Astrocyte (in vitro differentiated cells and primary cell): ENCODE data around the gene FGGY.

Source experiments
- CTCF ChIP-seq: IDR thresholded peaks from 2 replicates; pipeline ENCODE4 v1.5.1; 2011; ENCODE audit warnings: low read depth, mild to moderate bottlenecking, inconsistent platforms, low read length, moderate library complexity; ENCODE audit not compliant: insufficient read depth
- EZH2 ChIP-seq: IDR thresholded peaks from 2 replicates; pipeline ENCODE4 v1.6.1; 2012; ENCODE audit warnings: mild to moderate bottlenecking, low read length, inconsistent platforms; ENCODE audit not compliant: insufficient read depth

GRCh38 chr1:59597420-59598119 is 300.7 kb downstream of the FGGY start:
- TF ChIP-seq CTCF (no peak), EZH2 (no peak)
